AG04450 (cell line): Measurements from ENCODE around the gene ZFHX3. TPM values are rescaled to one million over a fixed set of nuclear protein-coding genes. Genes with fewer than 3 reads are reported as not detected.

Experiments
- CTCF ChIA-PET: fragments of 300-600, 350-600 bp; formaldehyde crosslinking; extraction: SDS; loops from one replicate; lab custom pipeline; 2022; ENCODE audit warnings: antibody characterized with exemption, inconsistent platforms; lab: Charles Lee
- POLR2A ChIA-PET: fragments of 350-600 bp; formaldehyde crosslinking; extraction: SDS; loops from one replicate; lab custom pipeline; 2021; ENCODE audit warnings: antibody characterized with exemption, inconsistent platforms; lab: Yijun Ruan, JAX
- DNase-seq: peaks from one replicate; pipeline ENCODE4 v3.0.0-alpha.2; 2011; ENCODE audit warnings: low read depth, low spot score
- H3K27ac ChIP-seq: one replicate; pipeline ENCODE4 v1.5.1; 2012; ENCODE audit warnings: low read depth, low read length, control low read depth
- H3K27me3 ChIP-seq: one replicate; pipeline ENCODE4 v1.6.0; 2012; ENCODE audit warnings: low read length; ENCODE audit not compliant: control insufficient read depth, insufficient read depth
- H3K4me3 ChIP-seq: 2 replicates; pipeline ENCODE4 v1.5.1; 2011; ENCODE audit warnings: mild to moderate bottlenecking, low read depth, low read length, control low read depth
- H3K9me3 ChIP-seq: 2 replicates; pipeline ENCODE4 v1.5.1; 2012; ENCODE audit warnings: low read length; ENCODE audit not compliant: control insufficient read depth, insufficient read depth
- CTCF ChIP-seq: IDR thresholded peaks from 2 replicates; pipeline ENCODE4 v1.5.1; 2011; ENCODE audit warnings: low read depth, low read length, control low read depth, inconsistent platforms
- polyA plus RNA-seq: library from polyadenylated mRNA; depleted of rRNA; stranded (reverse); fragments of >200 nt; gene quantifications from 2 replicates; pipeline ENCODE4 v1.2.3, GENCODE V29; 2011

The ZFHX3 gene
- polyA plus RNA-seq, 1 experiment: 3.3 TPM

DNA sequence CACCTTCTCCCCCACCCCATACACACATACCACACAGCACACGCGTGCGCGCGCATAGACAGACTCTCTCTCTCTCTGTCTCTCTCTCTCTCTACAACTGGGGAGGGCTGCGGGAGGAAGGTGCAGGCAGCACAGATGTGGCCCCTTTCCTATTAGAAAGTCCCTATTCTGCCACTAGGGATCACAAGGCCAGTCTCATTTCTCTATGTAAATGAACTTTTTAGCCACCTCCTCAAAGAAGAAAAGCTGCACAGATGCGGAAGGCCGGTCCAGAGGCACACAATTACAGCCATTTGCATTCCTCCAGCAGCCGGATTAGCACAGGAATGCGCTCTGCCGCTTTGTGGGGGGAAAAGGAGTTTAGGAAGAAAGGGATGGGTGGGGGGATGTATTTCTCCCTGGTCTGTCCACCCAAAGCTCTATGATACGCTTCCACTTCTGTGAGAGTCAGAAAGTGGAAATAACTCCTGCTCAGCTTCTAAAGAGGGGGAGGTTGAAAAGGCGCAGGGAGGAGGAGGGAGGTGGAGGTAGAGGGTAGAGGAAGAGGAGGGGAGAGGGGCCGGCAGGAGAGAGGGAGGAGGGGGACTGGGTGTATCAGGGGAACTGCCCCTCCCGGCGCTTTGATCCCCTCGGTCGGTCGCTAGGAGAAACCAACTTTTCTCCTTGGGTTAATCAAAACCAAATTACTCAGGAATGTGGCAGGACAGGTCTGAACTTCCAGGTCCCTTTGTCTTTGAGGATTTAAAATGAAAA is 11.7 kb downstream of the ZFHX3 start:
- ChIA-PET POLR2A (interaction anchor here (0.9 to 1.1 kb wide), 2 partner anchors 9 to 11 kb away, joined by 4 to 7 read pairs; no protein-coding TSS in a partner anchor), CTCF (interaction anchor here (0.6 to 1.0 kb wide), 2 partner anchors 534 to 677 kb away, joined by 3 to 4 read pairs; no protein-coding TSS in a partner anchor)
- Histone ChIP-seq H3K4me3 (no peak overlapping the region), H3K9me3 (no peaks in the 10 kb centered on the region), H3K27me3 (no peaks in the 10 kb centered on the region), H3K27ac (no peak overlapping the region)
- DNase-seq: no peak
- TF ChIP-seq CTCF: no peak

- TF ChIP-seq CTCF: no peak
- H3K4me3 ChIP-seq: no peak overlapping the region
- H3K27ac ChIP-seq: no peak overlapping the region
- H3K27me3 ChIP-seq: no peaks in the 10 kb centered on the region
- no peaks in the 10 kb centered on the region for H3K9me3 ChIP-seq
- ChIA-PET POLR2A (no interaction called here), CTCF (no interaction called here)
- no peak for DNase-seq
Measured at GRCh38 chr16:73034374-73034773, 13.6 kb downstream of the ZFHX3 start.

DNA sequence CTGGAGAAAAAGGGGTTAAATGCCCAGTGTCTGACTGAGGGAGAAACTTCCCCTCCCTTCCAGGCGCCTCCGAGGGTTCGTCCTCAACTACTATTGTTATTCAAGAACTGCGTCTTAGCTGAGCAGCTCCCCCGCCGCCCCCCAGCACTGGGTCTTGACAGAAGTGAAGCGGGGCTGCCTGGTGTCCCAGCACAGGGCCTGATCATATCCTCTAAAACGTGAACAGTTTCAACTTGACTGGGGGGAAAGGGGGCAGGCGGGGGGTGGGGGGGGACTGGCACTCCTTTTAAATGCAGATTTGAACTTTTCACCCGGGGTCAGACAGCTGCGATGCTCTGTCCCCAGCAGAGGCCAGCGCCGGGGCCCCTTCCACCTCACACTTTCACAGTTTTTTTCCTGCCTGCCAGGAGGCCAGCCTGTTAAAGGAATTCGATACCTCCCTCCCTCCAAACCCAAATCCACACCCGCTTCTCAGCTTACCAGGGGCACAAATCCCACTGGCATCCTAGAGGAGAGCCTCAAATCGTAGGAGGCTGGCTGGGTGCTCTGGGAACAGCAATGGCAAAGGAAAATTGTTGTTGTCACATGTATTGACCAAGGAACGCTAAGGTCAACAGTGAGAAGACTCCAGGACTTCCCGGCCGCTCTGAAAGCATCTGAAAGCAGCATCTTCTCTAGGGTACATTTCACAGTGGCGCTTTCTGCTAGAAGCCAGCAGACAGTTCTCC is 14.5 kb downstream of the ZFHX3 start:
- TF ChIP-seq CTCF: no peak
- Histone ChIP-seq H3K9me3 (no peaks in the 10 kb centered on the region), H3K4me3 (no peak overlapping the region), H3K27me3 (no peaks in the 10 kb centered on the region), H3K27ac (peak overlapping the region; percentile 21)
- CTCF ChIA-PET: no interaction called here
- POLR2A ChIA-PET: no interaction called here
- no peak for DNase-seq

GRCh38 chr16:73032541-73033270 is 15.2 kb downstream of the ZFHX3 start:
- H3K27me3 ChIP-seq: no peaks in the 10 kb centered on the region
- H3K27ac ChIP-seq: no peak overlapping the region
- no peak for TF ChIP-seq CTCF
- no peaks in the 10 kb centered on the region for H3K9me3 ChIP-seq
- POLR2A ChIA-PET: interaction anchor here (0.6 kb wide), 1 partner anchor 169 kb away, joined by 3 read pairs; no protein-coding TSS in a partner anchor
- CTCF ChIA-PET: no interaction called here
- no peak overlapping the region for H3K4me3 ChIP-seq
- DNase-seq: no peak
